H1 (cell line): ENCODE data around the gene AXIN2. TPM values are rescaled to one million over a fixed set of nuclear protein-coding genes. Genes with fewer than 3 reads are reported as not detected.

ENCODE experiments used
- CTCF ChIA-PET: fragments of 300-600 bp; sonication (Branson Sonifier 250); formaldehyde crosslinking; loops from one replicate; lab custom pipeline; 2021; ENCODE audit not compliant: partially characterized antibody; lab: Charles Lee
- POLR2A ChIA-PET: fragments of 300-600 bp; sonication (Branson Sonifier 250); formaldehyde crosslinking; loops from one replicate; lab custom pipeline; 2021; ENCODE audit warnings: inconsistent platforms; ENCODE audit not compliant: partially characterized antibody; lab: Charles Lee
- DNase-seq, 2 experiments: peaks; one replicate each; pipeline versions ENCODE4 v3.0.0 to v3.0.0-alpha.2; 2010 to 2022; ENCODE audit warnings: low spot score in 2 of 2, low read depth in 1 of 2, mixed read lengths in 1 of 2
- FAIRE-seq: peaks from 2 replicates; lab custom pipeline; 2011; peaks lifted over from hg19 to GRCh38; lab: Jason Lieb, UNC
- H2AFZ ChIP-seq: 2 replicates; pipeline ENCODE4 v1.8.1; 2012; ENCODE audit warnings: low read length, inconsistent platforms
- H2AK5ac ChIP-seq: 2 replicates; pipeline ENCODE4 v1.6.1; 2013; ENCODE audit warnings: low read depth, low read length
- H2BK120ac ChIP-seq: replicated peaks from 2 replicates; pipeline ENCODE3; 2013; ENCODE audit warnings: low read depth, low read length, inconsistent platforms
- H2BK12ac ChIP-seq: 2 replicates; pipeline ENCODE4 v1.6.1; 2013; ENCODE audit warnings: low read depth, low read length
- H2BK15ac ChIP-seq: 2 replicates; pipeline ENCODE4 v1.6.1; 2013; ENCODE audit warnings: low read length
- H2BK20ac ChIP-seq: 2 replicates; pipeline ENCODE4 v1.6.1; 2013; ENCODE audit warnings: low read length
- H2BK5ac ChIP-seq: 2 replicates; pipeline ENCODE4 v1.6.1; 2013; ENCODE audit warnings: low read depth, low read length
- H3K14ac ChIP-seq: 2 replicates; pipeline ENCODE4 v1.6.1; 2013; ENCODE audit warnings: inconsistent platforms; ENCODE audit not compliant: insufficient read length
- H3K18ac ChIP-seq: 2 replicates; pipeline ENCODE4 v1.6.1; 2013; ENCODE audit warnings: low read length; ENCODE audit errors: extremely low read depth
- H3K23ac ChIP-seq: 2 replicates; pipeline ENCODE4 v1.6.1; 2013; ENCODE audit warnings: inconsistent platforms; ENCODE audit not compliant: insufficient read length
- H3K23me2 ChIP-seq: 2 replicates; pipeline ENCODE4 v1.6.1; 2013; ENCODE audit warnings: low read depth, low read length
- H3K27ac ChIP-seq: 2 replicates; pipeline ENCODE4 v1.6.1; 2011; ENCODE audit warnings: low read depth, low read length, inconsistent platforms
- H3K27me3 ChIP-seq, 4 experiments: replicated peaks in 1 of 4; 1 replicate in 1 of 4; 2 replicates in 3 of 4; pipeline versions ENCODE4 v1.6.1 to v1.8.1; 2011 to 2013; ENCODE audit warnings: low read length in 3 of 4, mild to moderate bottlenecking in 3 of 4, inconsistent platforms in 2 of 4, mixed read lengths in 2 of 4, moderate library complexity in 1 of 4; ENCODE audit not compliant: control insufficient read depth in 3 of 4, insufficient read depth in 3 of 4; ENCODE audit errors: extremely low read depth in 1 of 4
- H3K36me3 ChIP-seq, 4 experiments: 2 replicates each; pipeline versions ENCODE4 v1.6.1 to v1.8.1; 2011 to 2013; ENCODE audit warnings: mild to moderate bottlenecking in 4 of 4, low read length in 3 of 4, moderate library complexity in 2 of 4, control low read depth in 1 of 4, inconsistent platforms in 1 of 4; ENCODE audit not compliant: insufficient read depth in 4 of 4, control insufficient read depth in 2 of 4
- H3K4ac ChIP-seq: replicated peaks from 2 replicates; pipeline ENCODE3; 2013; ENCODE audit warnings: low read length, low read depth, mixed read lengths, inconsistent platforms; ENCODE audit not compliant: insufficient read length
- H3K4me1 ChIP-seq, 4 experiments: replicated peaks in 1 of 4; 1 replicate in 1 of 4; 2 replicates in 3 of 4; pipeline versions ENCODE4 v1.6.1 to v1.8.1; 2011 to 2013; ENCODE audit warnings: low read length in 3 of 4, inconsistent platforms in 2 of 4, mixed read lengths in 1 of 4; ENCODE audit not compliant: insufficient read depth in 4 of 4, control insufficient read depth in 3 of 4
- H3K4me2 ChIP-seq, 2 experiments: 2 replicates each; pipeline versions ENCODE4 v1.6.1 to v1.8.1; 2011 to 2013; ENCODE audit warnings: low read depth in 2 of 2, low read length in 2 of 2, control low read depth in 1 of 2, inconsistent platforms in 1 of 2, mild to moderate bottlenecking in 1 of 2; ENCODE audit not compliant: insufficient read depth in 1 of 2
- H3K4me3 ChIP-seq, 4 experiments: fragments of 200-600, 300-600 bp in 1 of 4; sonication (generic), shearing (Covaris generic), sonication (Bioruptor Twin) in 1 of 4; 2 replicates each; pipeline versions ENCODE4 v1.5.1 to v1.8.1; 2011 to 2016; ENCODE audit warnings: low read length in 4 of 4, low read depth in 3 of 4, control low read depth in 2 of 4, inconsistent platforms in 2 of 4, mild to moderate bottlenecking in 2 of 4, mixed read lengths in 1 of 4, moderate library complexity in 1 of 4; ENCODE audit not compliant: insufficient read depth in 2 of 4; ENCODE audit errors: extremely low read depth in 1 of 4
- H3K56ac ChIP-seq: replicated peaks from 2 replicates; pipeline ENCODE3; 2013; ENCODE audit warnings: low read depth, mild to moderate bottlenecking, mixed read lengths, low read length, inconsistent platforms; ENCODE audit not compliant: insufficient read length
- H3K79me1 ChIP-seq: 2 replicates; pipeline ENCODE4 v1.6.1; 2013; ENCODE audit warnings: low read depth, low read length, control low read depth
- H3K79me2 ChIP-seq, 2 experiments: 2 replicates each; pipeline versions ENCODE4 v1.6.1 to v1.8.1; 2012 to 2013; ENCODE audit warnings: low read length in 2 of 2, mild to moderate bottlenecking in 2 of 2, inconsistent platforms in 1 of 2; ENCODE audit not compliant: insufficient read depth in 2 of 2, control insufficient read depth in 1 of 2
- H3K9ac ChIP-seq, 4 experiments: replicated peaks in 1 of 4; 1 replicate in 1 of 4; 2 replicates in 3 of 4; pipeline versions ENCODE4 v1.6.1 to v1.8.1; 2011 to 2013; ENCODE audit warnings: low read depth in 3 of 4, low read length in 3 of 4, control low read depth in 2 of 4, mild to moderate bottlenecking in 2 of 4, moderate library complexity in 2 of 4, inconsistent platforms in 1 of 4; ENCODE audit errors: extremely low read depth in 1 of 4
- H3K9me3 ChIP-seq, 2 experiments: 2 replicates each; pipeline versions ENCODE4 v1.6.1 to v1.8.1; 2012 to 2013; ENCODE audit warnings: mild to moderate bottlenecking in 2 of 2, moderate library complexity in 2 of 2, control low read depth in 1 of 2, inconsistent platforms in 1 of 2, low read depth in 1 of 2, low read length in 1 of 2, mixed read lengths in 1 of 2; ENCODE audit not compliant: insufficient read depth in 2 of 2
- H4K20me1 ChIP-seq, 2 experiments: replicated peaks in 1 of 2; 2 replicates each; pipeline versions ENCODE3 to v1.8.1; 2011 to 2013; ENCODE audit warnings: inconsistent platforms in 2 of 2, low read length in 2 of 2, mild to moderate bottlenecking in 1 of 2; ENCODE audit not compliant: insufficient read depth in 2 of 2, control insufficient read depth in 1 of 2
- H4K5ac ChIP-seq: 2 replicates; pipeline ENCODE4 v1.6.1; 2013; ENCODE audit warnings: low read length, low read depth, mixed read lengths, inconsistent platforms; ENCODE audit not compliant: insufficient read length
- H4K8ac ChIP-seq: 2 replicates; pipeline ENCODE4 v1.8.0; 2013; ENCODE audit warnings: mild to moderate bottlenecking, moderate library complexity, low read length, inconsistent platforms; ENCODE audit not compliant: insufficient read depth; ENCODE audit errors: extremely low read depth
- H4K91ac ChIP-seq: replicated peaks from 2 replicates; pipeline ENCODE3; 2013; ENCODE audit warnings: low read length, mixed read lengths, inconsistent platforms; ENCODE audit not compliant: insufficient read length
- CTBP2 ChIP-seq: IDR thresholded peaks from 2 replicates; pipeline ENCODE4 v1.7.0; 2011; ENCODE audit warnings: borderline replicate concordance, mild to moderate bottlenecking, moderate library complexity, mixed read lengths, low read length; ENCODE audit not compliant: insufficient read depth, insufficient read length
- CTCF ChIP-seq, 3 experiments: IDR thresholded peaks; 1 replicate in 2 of 3; 2 replicates in 1 of 3; pipeline versions ENCODE4 v1.5.1 to v1.6.1; 2011; ENCODE audit warnings: low read length in 3 of 3, mild to moderate bottlenecking in 3 of 3, inconsistent platforms in 2 of 3, low read depth in 1 of 3, moderate library complexity in 1 of 3; ENCODE audit not compliant: insufficient read depth in 1 of 3; ENCODE audit errors: control extremely low read depth in 1 of 3
- HDAC2 ChIP-seq, 2 experiments: fragments of 300-600 bp in 1 of 2; sonication (generic) in 1 of 2; IDR thresholded peaks; 2 replicates each; pipeline ENCODE4 v1.6.1; 2011 to 2012; ENCODE audit warnings: low read depth in 2 of 2, low read length in 2 of 2, mild to moderate bottlenecking in 2 of 2, moderate library complexity in 2 of 2, borderline replicate concordance in 1 of 2, inconsistent platforms in 1 of 2
- SRF ChIP-seq: IDR thresholded peaks from 2 replicates; pipeline ENCODE4 v1.6.1; 2011; ENCODE audit warnings: mild to moderate bottlenecking, low read depth, low read length, moderate library complexity
- TAF7 ChIP-seq: optimal IDR thresholded peaks from 2 replicates; pipeline ENCODE3; 2011; ENCODE audit warnings: low read depth, mild to moderate bottlenecking, inconsistent platforms, low read length, moderate library complexity, borderline replicate concordance
- whole genome bisulfite sequencing, 2 experiments: shearing (Covaris generic) in 1 of 2; methylation state at CpG; one replicate each; pipeline versions ENCODE4 v1.1.6 to v1.1.7; 2013 to 2015; ENCODE audit warnings: low lambda C conversion rate in 2 of 2, mixed read lengths in 2 of 2, inconsistent platforms in 1 of 2, low coverage in 1 of 2, missing lambda C conversion rate in 1 of 2; ENCODE audit not compliant: insufficient replicate concordance in 2 of 2, insufficient coverage in 1 of 2, insufficient read length in 1 of 2; ENCODE audit errors: extremely low coverage in 1 of 2, missing lambda C conversion rate in 1 of 2; 5-methylcytosine and 5-hydroxymethylcytosine counted together
- polyA plus RNA-seq, 7 experiments: library from polyadenylated mRNA; depleted of rRNA in 3 of 7; stranded (reverse) in 5 of 7; unstranded in 2 of 7; fragments of >200 nt in 5 of 7; fragments of 200-250 nt in 2 of 7; gene quantifications; 1 replicate in 5 of 7; 2 replicates in 1 of 7; 4 replicates in 1 of 7; pipeline versions ENCODE4 v1.2.1 to v1.2.3, GENCODE V29; 2011 to 2013; ENCODE audit warnings: missing spikeins in 2 of 7, mixed read lengths in 2 of 7
- total RNA-seq: library from RNA; stranded (reverse); fragmentation: NEBNext Ultra II Directional; extraction: Animal tissue kit (Norgen Biotek cat#: 25700); gene quantifications from 2 replicates; pipeline ENCODE4 v1.2.1, GENCODE V29; 2021
- TF ChIP-seq, protein P1 (sequence below): IDR thresholded peaks from 2 replicates; pipeline ENCODE4 v1.6.1; 2012; ENCODE audit warnings: low read length, inconsistent platforms
- TF ChIP-seq, protein P2 (sequence below): IDR thresholded peaks from 2 replicates; pipeline ENCODE4 v1.6.1; 2011; ENCODE audit warnings: low read depth, mild to moderate bottlenecking, low read length; ENCODE audit not compliant: insufficient read depth

The AXIN2 gene
- total and polyA plus RNA-seq, 2 of the 8 experiments (the other 6 are each of a cell fraction or from before 2014, with no cell fraction given): 17.7 to 33.4 TPM

GRCh38 chr17:65547253-65547670, 14.2 kb downstream of the AXIN2 start:
- peaks cover 5 to 26% (median 11%) of the 10 kb centered on the region in 4 experiments for H3K4me1 ChIP-seq
- ChIA-PET CTCF (interaction anchor here (10.2 kb wide), 1 partner anchor 9 kb away, joined by 62 read pairs; no protein-coding TSS in a partner anchor), POLR2A (interaction anchor here (1.5 to 1.6 kb wide), 2 partner anchors 12 to 91 kb away, joined by 3 to 5 read pairs; no protein-coding TSS in a partner anchor)
- H2BK120ac ChIP-seq: no peak overlapping the region
- H3K23ac ChIP-seq: no peak overlapping the region
- peaks cover 35 to 46% of the 10 kb centered on the region in 2 experiments for H3K79me2 ChIP-seq
- H4K91ac ChIP-seq: no peak overlapping the region
- H3K4me2 ChIP-seq: no peak overlapping the region
- no peak for FAIRE-seq
- no peaks in the 10 kb centered on the region for H3K23me2 ChIP-seq
- no peak overlapping the region for H2BK5ac ChIP-seq
- H3K79me1 ChIP-seq: peaks cover 32% of the 10 kb centered on the region
- no peak for DNase-seq
- H3K27ac ChIP-seq: no peak overlapping the region
- H2BK15ac ChIP-seq: no peak overlapping the region
- WGBS, 2 experiments: 90% methylated on average over 5 of the region's 5 CpGs; no CpG with 5 or more reads in 1 of the 2 experiments
- H4K5ac ChIP-seq: no peak overlapping the region
- H3K4ac ChIP-seq: no peak overlapping the region
- H2BK20ac ChIP-seq: no peak overlapping the region
- no peak overlapping the region for H3K14ac ChIP-seq
- H3K4me3 ChIP-seq: no peak overlapping the region
- H2AFZ ChIP-seq: no peak overlapping the region
- H3K9me3 ChIP-seq: no peaks in the 10 kb centered on the region
- H4K8ac ChIP-seq: no peak overlapping the region
- peaks cover 7 to 56% of the 10 kb centered on the region in 2 experiments for H4K20me1 ChIP-seq
- no peak overlapping the region for H2BK12ac ChIP-seq
- H3K56ac ChIP-seq: no peak overlapping the region
- no peak overlapping the region for H3K18ac ChIP-seq
- H2AK5ac ChIP-seq: no peak overlapping the region
- H3K36me3 ChIP-seq: peaks cover 4 to 51% (median 17%) of the 10 kb centered on the region in 4 experiments; a peak in 7 of 8 replicates
- no peaks in the 10 kb centered on the region for H3K27me3 ChIP-seq
- no peak overlapping the region for H3K9ac ChIP-seq
- TF ChIP-seq, protein P1, sequence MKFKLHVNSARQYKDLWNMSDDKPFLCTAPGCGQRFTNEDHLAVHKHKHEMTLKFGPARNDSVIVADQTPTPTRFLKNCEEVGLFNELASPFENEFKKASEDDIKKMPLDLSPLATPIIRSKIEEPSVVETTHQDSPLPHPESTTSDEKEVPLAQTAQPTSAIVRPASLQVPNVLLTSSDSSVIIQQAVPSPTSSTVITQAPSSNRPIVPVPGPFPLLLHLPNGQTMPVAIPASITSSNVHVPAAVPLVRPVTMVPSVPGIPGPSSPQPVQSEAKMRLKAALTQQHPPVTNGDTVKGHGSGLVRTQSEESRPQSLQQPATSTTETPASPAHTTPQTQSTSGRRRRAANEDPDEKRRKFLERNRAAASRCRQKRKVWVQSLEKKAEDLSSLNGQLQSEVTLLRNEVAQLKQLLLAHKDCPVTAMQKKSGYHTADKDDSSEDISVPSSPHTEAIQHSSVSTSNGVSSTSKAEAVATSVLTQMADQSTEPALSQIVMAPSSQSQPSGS: no peak
- TF ChIP-seq TAF7: no peak
- TF ChIP-seq SRF: no peak
- no peak for TF ChIP-seq CTCF (IDR thresholded peaks at IDR 0.05; ENCODE audit: control extremely low read depth in 1 of 3, insufficient read depth in 1 of 3, low read depth in 1 of 3, low read length in 3 of 3)
- no peak for TF ChIP-seq CTBP2
- no peak for TF ChIP-seq HDAC2 (IDR thresholded peaks at IDR 0.05; ENCODE audit: borderline replicate concordance in 1 of 2, low read depth in 2 of 2, low read length in 2 of 2)
- TF ChIP-seq, protein P2, sequence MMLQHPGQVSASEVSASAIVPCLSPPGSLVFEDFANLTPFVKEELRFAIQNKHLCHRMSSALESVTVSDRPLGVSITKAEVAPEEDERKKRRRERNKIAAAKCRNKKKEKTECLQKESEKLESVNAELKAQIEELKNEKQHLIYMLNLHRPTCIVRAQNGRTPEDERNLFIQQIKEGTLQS: no peak
